ENCODE measurements around the gene OAS2. TPM values are rescaled to one million over a fixed set of nuclear protein-coding genes. Genes with fewer than 3 reads are reported as not detected.
A peak's percentile ranks its signal among the peaks of the same experiment; 100 is the strongest.
"Not testable (repeated sequence)": the region's sequence is repeated elsewhere in the genome, so short reads cannot be mapped to it uniquely, and the experiment has no call there.

Gene OAS2
- total RNA-seq, 1 experiment from 2014 or later = 1.3 TPM

- in situ Hi-C loops (cut with HindIII; ENCODE audit: low pct_unique_long_range_greater_than_20kb, low sequenced_read_pairs) = no loop called here
- DNase-seq (ENCODE audit: low read depth, low spot score) = no peak
Measured at GRCh38 chr12:112973011-112973735, 5.1 kb upstream of the OAS2 start.

GRCh38 chr12:112973818-112974231, 4.5 kb upstream of the OAS2 start:
- in situ Hi-C loops (cut with HindIII; ENCODE audit: low pct_unique_long_range_greater_than_20kb, low sequenced_read_pairs) = no loop called here
- DNase-seq (ENCODE audit: low read depth, low spot score) = no peak

GRCh38 chr12:112974904-112975303, 3.4 kb upstream of the OAS2 start:
- in situ Hi-C loops (cut with HindIII; ENCODE audit: low pct_unique_long_range_greater_than_20kb, low sequenced_read_pairs) = no loop called here
- no peak for DNase-seq (ENCODE audit: low read depth, low spot score)

- DNase-seq (ENCODE audit: low read depth, low spot score) = no peak
- in situ Hi-C loops (cut with HindIII; ENCODE audit: low pct_unique_long_range_greater_than_20kb, low sequenced_read_pairs) = no loop called here
Measured at GRCh38 chr12:112977139-112977538, 1.2 kb upstream of the OAS2 start.

GRCh38 chr12:112977641-112978040, 678 bp upstream of the OAS2 start:
- no peak for DNase-seq (ENCODE audit: low read depth, low spot score)
- in situ Hi-C loops (cut with HindIII; ENCODE audit: low pct_unique_long_range_greater_than_20kb, low sequenced_read_pairs) = no loop called here

- no peak for DNase-seq (ENCODE audit: low read depth, low spot score)
- in situ Hi-C loops (cut with HindIII; ENCODE audit: low pct_unique_long_range_greater_than_20kb, low sequenced_read_pairs) = no loop called here
Measured at GRCh38 chr12:112979041-112979680, 842 bp downstream of the OAS2 start.

DNA sequence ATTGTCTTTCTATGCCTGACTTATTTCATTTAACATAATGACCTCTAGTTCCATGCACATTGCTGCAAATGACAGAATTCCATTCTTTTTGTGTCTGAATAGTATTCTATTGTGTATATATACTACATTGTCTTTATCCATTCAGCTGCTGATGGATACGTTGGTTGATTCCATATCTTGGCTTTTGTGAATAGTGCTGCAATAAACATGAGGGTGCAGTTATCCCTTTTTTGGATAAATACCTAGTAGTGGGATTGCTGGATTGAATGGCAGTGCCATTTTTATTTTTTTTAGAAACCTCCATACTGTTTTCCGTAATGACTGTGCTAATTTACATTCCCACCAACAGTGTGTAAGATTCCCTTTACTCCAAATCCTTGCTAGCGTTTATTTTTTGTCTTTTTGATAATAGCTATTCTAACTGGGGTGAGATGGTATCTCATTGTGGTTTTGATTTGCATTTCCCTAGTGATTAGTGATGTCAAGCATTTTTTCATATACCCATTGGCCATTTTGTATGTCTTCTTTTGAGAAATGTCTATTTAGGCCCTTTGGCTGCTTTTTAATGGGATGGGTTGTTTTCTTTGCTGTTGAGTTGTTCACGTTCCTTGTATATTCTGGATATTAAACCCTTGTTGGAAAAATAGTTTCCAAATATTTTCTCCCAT, 2.3 kb downstream of the OAS2 start:
- in situ Hi-C loops (cut with HindIII; ENCODE audit: low pct_unique_long_range_greater_than_20kb, low sequenced_read_pairs) = no loop called here

DNA sequence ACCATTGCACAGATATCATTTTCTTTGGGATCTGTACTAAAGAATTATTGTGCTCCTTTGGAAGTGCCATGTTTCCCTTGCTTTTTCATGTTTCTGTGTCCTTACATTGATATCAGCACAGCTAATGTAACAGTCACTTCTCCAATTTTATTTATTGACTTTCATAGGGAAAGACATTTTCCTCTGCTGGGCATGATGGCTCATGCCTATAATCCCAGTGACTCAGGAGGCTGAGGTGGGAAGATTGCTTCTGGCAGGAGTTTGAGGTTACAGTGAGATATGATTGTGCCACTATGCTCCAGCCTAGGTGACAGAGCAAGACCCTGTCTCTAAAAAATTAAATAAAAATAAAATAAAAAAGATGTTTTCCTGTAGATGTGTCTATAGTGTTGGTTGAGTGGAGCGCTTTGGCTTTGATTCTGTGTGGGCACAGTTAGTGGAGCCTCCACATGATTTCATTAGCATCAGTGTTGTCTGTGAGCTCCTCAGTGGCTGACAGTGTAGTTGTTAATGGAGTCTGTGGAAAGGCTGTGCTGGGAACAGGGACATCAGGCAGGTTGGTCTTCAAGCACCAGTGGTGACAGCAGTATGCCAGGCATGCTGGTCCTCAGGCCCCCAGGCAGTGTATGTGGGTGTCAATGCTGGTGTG, 7.4 kb downstream of the OAS2 start:
- in situ Hi-C loops (cut with HindIII; ENCODE audit: low pct_unique_long_range_greater_than_20kb, low sequenced_read_pairs) = no loop called here
- no peak for DNase-seq (ENCODE audit: low read depth, low spot score)

More for the DNA sequence above, 2.3 kb downstream of the OAS2 start:
- DNase-seq (ENCODE audit: low read depth, low spot score) = peak; percentile 22

GRCh38 chr12:112986291-112986800, 8.0 kb downstream of the OAS2 start:
- in situ Hi-C loops (cut with HindIII; ENCODE audit: low pct_unique_long_range_greater_than_20kb, low sequenced_read_pairs) = no loop called here
- no peak for DNase-seq (ENCODE audit: low read depth, low spot score)

GRCh38 chr12:112987561-112987960, 9.2 kb downstream of the OAS2 start:
- in situ Hi-C loops (cut with HindIII; ENCODE audit: low pct_unique_long_range_greater_than_20kb, low sequenced_read_pairs) = no loop called here
- DNase-seq (ENCODE audit: low read depth, low spot score) = no peak

GRCh38 chr12:112988224-112988623, 9.9 kb downstream of the OAS2 start:
- no peak for DNase-seq (ENCODE audit: low read depth, low spot score)
- in situ Hi-C loops (cut with HindIII; ENCODE audit: low pct_unique_long_range_greater_than_20kb, low sequenced_read_pairs) = no loop called here

GRCh38 chr12:112988823-112989385, 10.6 kb downstream of the OAS2 start:
- in situ Hi-C loops (cut with HindIII; ENCODE audit: low pct_unique_long_range_greater_than_20kb, low sequenced_read_pairs); DNase-seq (ENCODE audit: low read depth, low spot score): not testable (repeated sequence)

DNA sequence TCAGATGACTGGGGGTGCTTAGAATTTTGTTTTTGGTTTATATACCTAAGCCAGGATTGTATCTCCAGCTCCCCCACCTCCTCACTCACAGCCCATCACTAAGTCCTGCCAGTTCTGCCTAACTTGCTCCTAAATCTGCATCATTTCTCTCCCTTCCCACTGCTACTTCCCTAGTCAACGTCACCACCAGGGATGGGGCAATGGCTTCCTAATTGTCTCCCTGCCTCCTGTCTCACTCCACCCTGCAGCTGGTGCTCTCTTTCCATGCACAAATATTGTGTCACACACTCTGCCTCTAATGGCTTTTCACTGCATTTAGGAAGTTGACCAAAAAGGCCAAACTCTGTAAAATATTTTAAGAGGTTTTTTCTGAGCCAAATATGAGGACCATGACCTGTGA, 11.5 kb downstream of the OAS2 start:
- in situ Hi-C loops (cut with HindIII; ENCODE audit: low pct_unique_long_range_greater_than_20kb, low sequenced_read_pairs) = no loop called here
- no peak for DNase-seq (ENCODE audit: low read depth, low spot score)

GRCh38 chr12:112992541-112993398, 14.5 kb downstream of the OAS2 start:
- in situ Hi-C loops (cut with HindIII; ENCODE audit: low pct_unique_long_range_greater_than_20kb, low sequenced_read_pairs) = no loop called here
- peak; percentile 87 for DNase-seq (ENCODE audit: low read depth, low spot score)

- in situ Hi-C loops (cut with HindIII; ENCODE audit: low pct_unique_long_range_greater_than_20kb, low sequenced_read_pairs) = no loop called here
Measured at GRCh38 chr12:112995008-112995407, 16.7 kb downstream of the OAS2 start.

DNA sequence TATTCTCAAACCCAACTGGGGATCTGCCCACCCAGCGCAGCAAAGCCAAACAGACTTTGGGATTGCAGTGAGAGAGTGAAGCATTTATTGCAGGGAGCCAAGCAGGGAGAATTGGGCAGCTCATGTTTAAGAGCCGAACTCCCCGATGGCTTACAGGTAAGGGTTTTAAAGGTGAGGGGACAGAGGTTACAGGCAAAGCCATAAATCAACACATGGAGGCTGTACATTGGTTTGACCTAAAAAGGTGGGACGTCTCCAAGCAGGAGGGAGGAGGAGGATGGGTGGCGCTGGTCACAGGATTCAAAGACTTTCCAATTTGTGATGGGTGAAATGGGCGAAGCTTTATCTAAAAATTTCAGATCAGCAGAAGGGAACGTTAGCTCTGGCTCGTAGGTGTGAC, 18.2 kb downstream of the OAS2 start:
- DNase-seq (ENCODE audit: low read depth, low spot score) = no peak
- in situ Hi-C loops (cut with HindIII; ENCODE audit: low pct_unique_long_range_greater_than_20kb, low sequenced_read_pairs) = no loop called here

More at GRCh38 chr12:112995008-112995407, 16.7 kb downstream of the OAS2 start:
- no peak for DNase-seq (ENCODE audit: low read depth, low spot score)

DNA sequence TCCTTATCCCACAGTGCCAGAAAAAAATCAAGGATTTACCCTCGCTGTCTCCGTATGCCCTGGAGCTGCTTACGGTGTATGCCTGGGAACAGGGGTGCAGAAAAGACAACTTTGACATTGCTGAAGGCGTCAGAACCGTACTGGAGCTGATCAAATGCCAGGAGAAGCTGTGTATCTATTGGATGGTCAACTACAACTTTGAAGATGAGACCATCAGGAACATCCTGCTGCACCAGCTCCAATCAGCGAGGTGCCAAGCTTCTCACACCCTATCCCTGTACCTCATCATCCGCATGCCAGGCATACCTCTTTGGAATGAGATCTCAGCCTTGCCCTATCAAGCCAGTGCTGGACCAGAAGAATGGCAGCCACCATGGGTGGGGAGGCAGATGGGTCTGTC, 19.2 kb downstream of the OAS2 start:
- in situ Hi-C loops (cut with HindIII; ENCODE audit: low pct_unique_long_range_greater_than_20kb, low sequenced_read_pairs) = no loop called here
- DNase-seq (ENCODE audit: low read depth, low spot score) = no peak

Data from SK-MEL-5 (cell line).